Measurements from ENCODE around the gene ICAM2.

The ICAM2 gene

DNA sequence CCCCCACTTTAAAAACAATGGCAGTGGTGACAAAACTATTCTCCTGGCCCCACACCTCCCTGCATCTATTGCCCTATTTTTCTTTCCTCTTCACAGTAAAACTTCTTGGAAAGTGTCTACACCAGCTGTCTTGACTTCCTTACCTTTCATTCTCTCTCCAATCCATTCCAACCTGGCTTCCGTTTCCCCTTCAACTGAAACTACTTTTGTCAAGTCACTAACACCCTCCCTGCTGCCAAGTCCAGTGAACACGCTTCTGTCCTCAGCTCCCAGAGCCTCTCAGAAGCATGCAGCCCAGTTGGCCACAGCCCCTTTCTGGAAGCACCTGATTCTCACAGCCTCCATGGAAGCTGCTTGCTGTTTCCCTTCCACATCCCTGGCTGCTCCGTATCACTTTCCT is 43.7 kb downstream of the ICAM2 start:
- H3K4me3 ChIP-seq (ENCODE audit: low read depth, low read length): no peak overlapping the region
- TF ChIP-seq, protein P1, sequence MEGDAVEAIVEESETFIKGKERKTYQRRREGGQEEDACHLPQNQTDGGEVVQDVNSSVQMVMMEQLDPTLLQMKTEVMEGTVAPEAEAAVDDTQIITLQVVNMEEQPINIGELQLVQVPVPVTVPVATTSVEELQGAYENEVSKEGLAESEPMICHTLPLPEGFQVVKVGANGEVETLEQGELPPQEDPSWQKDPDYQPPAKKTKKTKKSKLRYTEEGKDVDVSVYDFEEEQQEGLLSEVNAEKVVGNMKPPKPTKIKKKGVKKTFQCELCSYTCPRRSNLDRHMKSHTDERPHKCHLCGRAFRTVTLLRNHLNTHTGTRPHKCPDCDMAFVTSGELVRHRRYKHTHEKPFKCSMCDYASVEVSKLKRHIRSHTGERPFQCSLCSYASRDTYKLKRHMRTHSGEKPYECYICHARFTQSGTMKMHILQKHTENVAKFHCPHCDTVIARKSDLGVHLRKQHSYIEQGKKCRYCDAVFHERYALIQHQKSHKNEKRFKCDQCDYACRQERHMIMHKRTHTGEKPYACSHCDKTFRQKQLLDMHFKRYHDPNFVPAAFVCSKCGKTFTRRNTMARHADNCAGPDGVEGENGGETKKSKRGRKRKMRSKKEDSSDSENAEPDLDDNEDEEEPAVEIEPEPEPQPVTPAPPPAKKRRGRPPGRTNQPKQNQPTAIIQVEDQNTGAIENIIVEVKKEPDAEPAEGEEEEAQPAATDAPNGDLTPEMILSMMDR (IDR thresholded peaks at IDR 0.05; ENCODE audit: borderline replicate concordance, insufficient read depth, low read depth, low read length): no peak

DNA sequence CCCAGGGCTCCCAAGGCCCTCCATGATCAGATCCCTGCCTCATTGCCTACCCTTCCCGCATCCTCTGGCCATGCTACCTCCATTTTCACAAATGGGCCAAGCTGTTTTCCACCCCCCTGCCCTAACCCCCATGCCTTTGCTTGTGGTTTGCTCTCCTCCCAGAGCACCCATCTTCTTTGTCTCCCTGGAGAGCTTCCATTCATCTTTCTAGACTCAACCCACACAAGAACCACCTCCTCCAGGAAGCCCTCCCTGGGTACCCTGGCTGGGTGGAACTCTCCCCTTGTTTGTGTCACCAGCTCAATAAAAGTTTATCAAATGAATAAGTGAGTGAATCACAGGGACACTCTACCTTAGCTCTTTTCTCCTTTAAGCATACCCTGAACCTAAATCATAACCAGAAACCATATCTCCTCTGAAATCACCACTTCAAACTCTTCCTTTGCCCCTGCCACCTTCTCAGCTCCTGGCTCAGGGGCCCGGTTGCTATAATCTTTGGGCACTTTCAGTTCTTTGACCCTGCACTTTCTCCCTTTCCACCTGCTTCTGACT is 44.8 kb downstream of the ICAM2 start:
- no peak overlapping the region for H3K4me3 ChIP-seq (ENCODE audit: low read depth, low read length)
- TF ChIP-seq, protein P1 (IDR thresholded peaks at IDR 0.05; ENCODE audit: borderline replicate concordance, insufficient read depth, low read depth, low read length): no peak

DNA sequence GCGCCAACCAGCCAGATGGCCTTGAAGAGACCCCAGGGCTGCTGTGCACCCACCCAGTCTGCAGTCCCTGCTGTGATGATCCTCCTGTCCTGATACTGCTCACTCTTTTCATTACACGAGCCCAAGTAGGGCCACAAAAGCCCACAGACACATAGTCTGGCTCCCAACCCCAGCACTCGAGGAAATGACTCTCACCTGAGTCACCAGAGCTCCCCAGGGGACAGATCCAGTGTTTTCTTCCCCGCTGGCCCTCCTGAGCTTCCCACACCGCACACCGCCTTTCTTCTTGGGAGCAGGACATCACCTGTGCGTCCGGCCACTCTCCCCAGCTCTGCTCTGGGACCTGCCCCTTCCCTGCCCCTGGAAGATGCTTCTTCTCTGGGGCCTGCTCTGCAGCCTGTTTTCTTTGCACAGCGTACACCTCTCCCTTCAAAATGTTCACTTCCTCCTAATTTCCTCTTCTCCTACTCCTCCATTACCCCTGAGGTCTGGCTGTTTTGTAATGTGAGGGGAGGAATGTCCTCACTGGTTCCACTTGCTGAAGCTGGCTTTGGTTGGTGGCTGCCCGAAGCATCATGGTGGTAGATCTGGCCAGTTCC is 45.7 kb downstream of the ICAM2 start:
- H3K4me3 ChIP-seq (ENCODE audit: low read depth, low read length): no peak overlapping the region
- TF ChIP-seq, protein P1 (IDR thresholded peaks at IDR 0.05; ENCODE audit: borderline replicate concordance, insufficient read depth, low read depth, low read length): no peak

DNA sequence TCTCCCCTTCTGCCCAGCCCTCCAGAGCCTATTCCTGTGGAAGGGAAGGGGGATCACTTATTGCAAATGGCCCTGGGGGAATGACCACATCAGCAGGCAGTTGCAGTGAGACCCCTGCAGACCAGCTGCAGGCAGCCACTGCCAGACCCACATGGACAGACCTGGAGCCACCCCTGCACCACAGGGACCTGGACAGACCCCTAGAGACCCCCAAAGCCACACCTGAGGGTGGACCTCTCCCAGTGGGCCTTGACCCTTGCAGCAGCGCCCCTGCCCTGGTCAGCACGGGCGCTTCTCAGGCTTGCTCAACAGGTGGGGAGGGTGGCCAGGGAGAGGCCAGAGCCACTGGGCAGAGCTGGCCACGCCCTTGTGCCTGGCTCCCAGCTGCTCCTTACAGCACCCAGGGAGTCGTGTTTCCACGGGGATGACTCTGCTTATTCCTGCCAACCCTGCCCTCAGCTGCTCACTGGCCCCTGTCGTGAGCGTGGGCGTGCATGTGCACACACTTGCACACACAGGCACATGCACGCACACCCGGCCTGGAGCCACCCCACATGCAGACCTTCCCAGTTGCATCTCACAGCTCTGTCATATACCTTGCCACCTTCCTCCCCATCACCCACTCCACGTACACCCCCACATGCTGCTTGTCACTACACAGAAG is 46.4 kb downstream of the ICAM2 start:
- TF ChIP-seq, protein P1 (IDR thresholded peaks at IDR 0.05; ENCODE audit: borderline replicate concordance, insufficient read depth, low read depth, low read length): no peak
- H3K4me3 ChIP-seq (ENCODE audit: low read depth, low read length): no peak overlapping the region

DNA sequence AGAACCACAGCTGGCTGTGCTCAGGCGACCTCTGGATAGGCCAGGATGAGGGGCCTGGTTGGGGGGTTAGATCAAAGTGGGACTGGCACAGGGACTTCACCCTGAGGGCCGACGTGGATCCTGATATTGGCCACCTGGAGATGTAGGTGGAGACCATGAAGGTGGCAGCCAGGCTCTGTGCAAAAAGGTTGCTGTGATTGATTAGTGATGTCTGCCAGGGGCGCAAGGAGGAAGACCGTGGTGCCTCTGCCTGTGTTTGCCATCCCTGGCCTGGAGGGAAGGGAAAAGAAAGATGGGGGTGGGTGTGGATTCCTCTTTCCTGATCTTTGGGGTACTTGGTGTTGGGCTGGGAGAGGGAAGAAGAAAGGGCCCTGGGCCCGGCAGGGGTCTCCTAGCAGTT is 47.2 kb downstream of the ICAM2 start:
- no peak overlapping the region for H3K4me3 ChIP-seq (ENCODE audit: low read depth, low read length)
- TF ChIP-seq, protein P1 (IDR thresholded peaks at IDR 0.05; ENCODE audit: borderline replicate concordance, insufficient read depth, low read depth, low read length): no peak

DNA sequence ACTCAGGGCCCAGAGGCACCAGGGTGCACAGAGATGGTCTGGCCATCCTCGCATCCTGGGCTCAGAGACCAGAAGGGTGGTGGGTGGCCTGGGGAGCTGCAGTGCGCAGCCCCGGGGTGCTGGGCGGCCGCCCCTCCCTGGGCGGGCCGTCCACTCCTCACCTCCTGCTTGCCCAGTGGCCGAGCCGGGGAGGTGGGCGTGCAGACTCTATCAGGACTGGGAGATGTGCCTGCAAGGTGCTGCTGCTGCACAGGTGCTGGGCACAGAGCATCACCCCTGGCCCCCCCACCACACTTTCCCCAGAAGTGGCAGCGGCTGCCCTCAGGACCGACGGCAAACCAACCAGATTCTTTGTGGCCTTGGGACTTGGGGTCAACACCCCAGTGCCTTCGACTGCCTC is 47.6 kb downstream of the ICAM2 start, which contains the start of gene SCN4A:
Gene SCN4A (minus strand): TSS at position 123 of the 400 bp plus-strand sequence. CDS start 77 bp downstream, at position 46.
- no peak within 1 kb of the TSS for H3K4me3 ChIP-seq (ENCODE audit: low read depth, low read length)
- TF ChIP-seq, protein P1 (IDR thresholded peaks at IDR 0.05; ENCODE audit: borderline replicate concordance, insufficient read depth, low read depth, low read length): no peak

DNA sequence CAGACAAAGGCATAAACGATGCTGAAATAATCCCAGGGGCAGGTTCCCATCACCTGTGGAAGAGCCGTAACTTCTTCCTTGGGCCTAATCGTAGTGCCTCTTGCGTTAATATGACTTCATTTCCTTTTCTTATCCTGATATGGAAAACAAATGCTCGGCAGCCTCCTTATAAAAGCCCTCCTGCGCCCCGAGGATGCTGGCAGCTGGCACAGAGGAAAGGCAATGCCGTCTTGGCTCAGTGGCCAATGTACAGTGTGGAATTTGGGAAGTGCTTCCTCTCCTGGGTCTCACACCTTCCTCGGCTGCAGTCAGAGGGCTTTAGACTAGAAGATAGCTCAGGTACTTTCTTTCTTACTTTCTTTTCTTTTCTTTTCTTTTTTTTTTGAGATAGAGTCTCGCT is 51.2 kb downstream of the ICAM2 start:
- no peak overlapping the region for H3K4me3 ChIP-seq (ENCODE audit: low read depth, low read length)
- TF ChIP-seq, protein P1 (IDR thresholded peaks at IDR 0.05; ENCODE audit: borderline replicate concordance, insufficient read depth, low read depth, low read length): no peak

All from GM12875 (cell line).